Measurements from ENCODE around the gene PTPA. TPM values are rescaled to one million over a fixed set of nuclear protein-coding genes. Genes with fewer than 3 reads are reported as not detected.
"Not testable (repeated sequence)": the region's sequence is repeated elsewhere in the genome, so short reads cannot be mapped to it uniquely, and the experiment has no call there.

The PTPA gene
- total and polyA plus RNA-seq, 2 donors (not counting 1 experiment from before 2014, with no cell fraction given): 190 to 203 TPM

GRCh38 chr9:129128689-129129088, 17.5 kb downstream of the PTPA start:
- no peak for DNase-seq (ENCODE audit: low read depth in 2 of 2)
- Histone ChIP-seq H4K20me1 (ENCODE audit: control insufficient read depth, extremely low read depth, insufficient read depth, low read length) (no peaks in the 10 kb centered on the region), H3K79me2 (ENCODE audit: control insufficient read depth, insufficient read depth, low read length) (no peaks in the 10 kb centered on the region), H3K27me3 (ENCODE audit: control insufficient read depth, insufficient read depth, low read length) (no peaks in the 10 kb centered on the region), H3K36me3 (ENCODE audit: control insufficient read depth, insufficient read depth, low read length) (peaks cover 6% of the 10 kb centered on the region), H3K4me2 (ENCODE audit: extremely low read depth, insufficient read depth, low read length) (no peak overlapping the region), H2AFZ (ENCODE audit: low read length) (no peak overlapping the region), H3K9ac (ENCODE audit: insufficient read depth, low read length) (no peak overlapping the region), H3K4me1 (ENCODE audit: control insufficient read depth, extremely low read depth, insufficient read depth, low read length) (peaks cover 2% of the 10 kb centered on the region), H3K9me3 (ENCODE audit: control insufficient read depth, insufficient read depth, low read depth, low read length) (no peaks in the 10 kb centered on the region), H3K4me3 (replicated peaks in 1 of 4; ENCODE audit: control extremely low read depth in 1 of 4, insufficient read depth in 1 of 4, low read depth in 3 of 4, low read length in 4 of 4) (no peak overlapping the region), H3K27ac (ENCODE audit: insufficient read depth, low read length) (no peak overlapping the region)
- no peak for TF ChIP-seq EZH2 (IDR thresholded peaks at IDR 0.05; ENCODE audit: low read length, missing control alignments)

- not testable (repeated sequence) for H3K27me3 ChIP-seq (ENCODE audit: control insufficient read depth, insufficient read depth, low read length); H3K9ac ChIP-seq (ENCODE audit: insufficient read depth, low read length); H2AFZ ChIP-seq (ENCODE audit: low read length); H4K20me1 ChIP-seq (ENCODE audit: control insufficient read depth, extremely low read depth, insufficient read depth, low read length); H3K27ac ChIP-seq (ENCODE audit: insufficient read depth, low read length); H3K4me2 ChIP-seq (ENCODE audit: extremely low read depth, insufficient read depth, low read length); H3K4me3 ChIP-seq (replicated peaks in 1 of 4; ENCODE audit: control extremely low read depth in 1 of 4, insufficient read depth in 1 of 4, low read depth in 3 of 4, low read length in 4 of 4); H3K79me2 ChIP-seq (ENCODE audit: control insufficient read depth, insufficient read depth, low read length); H3K9me3 ChIP-seq (ENCODE audit: control insufficient read depth, insufficient read depth, low read depth, low read length); H3K36me3 ChIP-seq (ENCODE audit: control insufficient read depth, insufficient read depth, low read length); H3K4me1 ChIP-seq (ENCODE audit: control insufficient read depth, extremely low read depth, insufficient read depth, low read length); DNase-seq (ENCODE audit: low read depth in 2 of 2)
Observed at GRCh38 chr9:129130271-129130670, 19.1 kb downstream of the PTPA start.

GRCh38 chr9:129130791-129131190, 19.6 kb downstream of the PTPA start:
- Histone ChIP-seq H3K9me3 (ENCODE audit: control insufficient read depth, insufficient read depth, low read depth, low read length) (no peaks in the 10 kb centered on the region), H3K4me2 (ENCODE audit: extremely low read depth, insufficient read depth, low read length) (no peak overlapping the region), H4K20me1 (ENCODE audit: control insufficient read depth, extremely low read depth, insufficient read depth, low read length) (no peaks in the 10 kb centered on the region), H3K4me3 (replicated peaks in 1 of 4; ENCODE audit: control extremely low read depth in 1 of 4, insufficient read depth in 1 of 4, low read depth in 3 of 4, low read length in 4 of 4) (no peak overlapping the region), H3K9ac (ENCODE audit: insufficient read depth, low read length) (no peak overlapping the region), H3K27ac (ENCODE audit: insufficient read depth, low read length) (no peak overlapping the region), H3K79me2 (ENCODE audit: control insufficient read depth, insufficient read depth, low read length) (no peaks in the 10 kb centered on the region), H3K4me1 (ENCODE audit: control insufficient read depth, extremely low read depth, insufficient read depth, low read length) (no peaks in the 10 kb centered on the region), H2AFZ (ENCODE audit: low read length) (no peak overlapping the region), H3K27me3 (ENCODE audit: control insufficient read depth, insufficient read depth, low read length) (no peaks in the 10 kb centered on the region), H3K36me3 (ENCODE audit: control insufficient read depth, insufficient read depth, low read length) (peaks cover 10% of the 10 kb centered on the region)
- DNase-seq (ENCODE audit: low read depth in 2 of 2): no peak
- TF ChIP-seq EZH2 (IDR thresholded peaks at IDR 0.05; ENCODE audit: low read length, missing control alignments) (no peak), CTCF (conservative IDR thresholded peaks at IDR 0.05 in 1 of 2, IDR thresholded peaks at IDR 0.05 in 1 of 2; ENCODE audit: low read depth in 1 of 2, low read length in 2 of 2) (no peak)

GRCh38 chr9:129131300-129132145, 20.3 kb downstream of the PTPA start:
- TF ChIP-seq CTCF (conservative IDR thresholded peaks at IDR 0.05 in 1 of 2, IDR thresholded peaks at IDR 0.05 in 1 of 2; ENCODE audit: low read depth in 1 of 2, low read length in 2 of 2) (peak; percentile 89 to 99), EZH2 (IDR thresholded peaks at IDR 0.05; ENCODE audit: low read length, missing control alignments) (no peak)
- H2AFZ ChIP-seq (ENCODE audit: low read length): no peak overlapping the region
- H3K9ac ChIP-seq (ENCODE audit: insufficient read depth, low read length): no peak overlapping the region
- DNase-seq (ENCODE audit: low read depth in 2 of 2): peak; percentile 41 to 65
- no peak overlapping the region for H3K27ac ChIP-seq (ENCODE audit: insufficient read depth, low read length)
- H3K79me2 ChIP-seq (ENCODE audit: control insufficient read depth, insufficient read depth, low read length): no peaks in the 10 kb centered on the region
- H3K27me3 ChIP-seq (ENCODE audit: control insufficient read depth, insufficient read depth, low read length): no peaks in the 10 kb centered on the region
- no peaks in the 10 kb centered on the region for H3K4me1 ChIP-seq (ENCODE audit: control insufficient read depth, extremely low read depth, insufficient read depth, low read length)
- H3K4me3 ChIP-seq (replicated peaks in 1 of 4; ENCODE audit: control extremely low read depth in 1 of 4, insufficient read depth in 1 of 4, low read depth in 3 of 4, low read length in 4 of 4): no peak overlapping the region
- peaks cover 12% of the 10 kb centered on the region for H3K36me3 ChIP-seq (ENCODE audit: control insufficient read depth, insufficient read depth, low read length)
- no peaks in the 10 kb centered on the region for H4K20me1 ChIP-seq (ENCODE audit: control insufficient read depth, extremely low read depth, insufficient read depth, low read length)
- no peak overlapping the region for H3K4me2 ChIP-seq (ENCODE audit: extremely low read depth, insufficient read depth, low read length)
- no peaks in the 10 kb centered on the region for H3K9me3 ChIP-seq (ENCODE audit: control insufficient read depth, insufficient read depth, low read depth, low read length)
